Measurements from ENCODE around the gene OR1L4.

Gene OR1L4

DNA sequence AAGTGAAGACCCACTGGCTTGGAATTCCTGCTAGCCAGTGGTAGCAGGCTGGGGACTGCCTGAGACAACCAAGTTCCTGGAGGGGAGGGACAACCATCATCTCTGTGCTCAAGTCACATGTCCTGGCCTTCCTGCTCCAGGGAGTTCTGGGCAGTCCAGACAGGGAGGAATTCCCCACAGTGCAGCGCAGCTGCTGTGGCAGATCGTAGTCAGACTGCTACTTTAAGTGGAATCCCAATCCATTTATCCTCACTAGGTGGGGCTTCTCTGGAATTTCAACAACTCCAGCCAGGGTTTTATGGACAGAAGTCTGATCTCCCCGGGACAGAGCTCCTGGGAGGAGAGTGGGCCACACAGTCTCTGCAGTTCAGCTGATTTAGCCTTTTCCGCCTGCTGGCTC is 44.0 kb downstream of the OR1L4 start:
- DNase-seq (ENCODE audit: extremely low read depth, low read depth): no peak
- TF ChIP-seq, protein P1, sequence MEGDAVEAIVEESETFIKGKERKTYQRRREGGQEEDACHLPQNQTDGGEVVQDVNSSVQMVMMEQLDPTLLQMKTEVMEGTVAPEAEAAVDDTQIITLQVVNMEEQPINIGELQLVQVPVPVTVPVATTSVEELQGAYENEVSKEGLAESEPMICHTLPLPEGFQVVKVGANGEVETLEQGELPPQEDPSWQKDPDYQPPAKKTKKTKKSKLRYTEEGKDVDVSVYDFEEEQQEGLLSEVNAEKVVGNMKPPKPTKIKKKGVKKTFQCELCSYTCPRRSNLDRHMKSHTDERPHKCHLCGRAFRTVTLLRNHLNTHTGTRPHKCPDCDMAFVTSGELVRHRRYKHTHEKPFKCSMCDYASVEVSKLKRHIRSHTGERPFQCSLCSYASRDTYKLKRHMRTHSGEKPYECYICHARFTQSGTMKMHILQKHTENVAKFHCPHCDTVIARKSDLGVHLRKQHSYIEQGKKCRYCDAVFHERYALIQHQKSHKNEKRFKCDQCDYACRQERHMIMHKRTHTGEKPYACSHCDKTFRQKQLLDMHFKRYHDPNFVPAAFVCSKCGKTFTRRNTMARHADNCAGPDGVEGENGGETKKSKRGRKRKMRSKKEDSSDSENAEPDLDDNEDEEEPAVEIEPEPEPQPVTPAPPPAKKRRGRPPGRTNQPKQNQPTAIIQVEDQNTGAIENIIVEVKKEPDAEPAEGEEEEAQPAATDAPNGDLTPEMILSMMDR (IDR thresholded peaks at IDR 0.05; ENCODE audit: low read depth, low read length): no peak

Measured in AG09319 (cell line).